Measurements from ENCODE around the gene LHFPL3. TPM values are rescaled to one million over a fixed set of nuclear protein-coding genes. Genes with fewer than 3 reads are reported as not detected.

Gene LHFPL3
- polyA plus RNA-seq, 1 of the 3 experiments (the other 2 are of a cell fraction), result not detected

DNA sequence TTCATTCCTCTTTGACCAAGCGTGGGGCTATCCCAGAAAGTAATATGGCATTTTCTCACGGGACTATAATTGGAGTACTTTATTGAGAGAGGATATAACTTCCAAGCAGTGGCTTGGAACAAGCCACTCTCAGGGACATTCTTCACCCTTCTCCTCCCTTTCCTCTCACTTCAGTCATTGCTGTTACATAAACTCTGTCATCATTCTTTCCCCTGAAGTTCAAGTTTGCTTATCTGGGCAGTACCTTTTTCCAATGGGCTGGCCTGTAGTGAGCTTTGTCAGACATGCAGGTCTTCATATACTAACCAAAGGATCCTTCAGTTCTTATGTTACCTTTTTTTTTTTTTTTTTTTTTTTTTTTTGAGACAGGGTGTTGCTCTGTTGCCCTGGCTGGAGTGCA is 626.9 kb downstream of the LHFPL3 start:
- Histone ChIP-seq H3K27me3 (ENCODE audit: insufficient read depth) (no peaks in the 10 kb centered on the region), H3K27ac (ENCODE audit: low read depth in 2 of 2, low read length in 1 of 2) (no peak overlapping the region), H3F3A (replicated peaks; ENCODE audit: insufficient read depth) (peaks cover 6% of the 10 kb centered on the region), H3K9me3 (no peaks in the 10 kb centered on the region), H3K4me2 (no peak overlapping the region), H3K79me2 (ENCODE audit: insufficient read depth) (no peaks in the 10 kb centered on the region), H2AFZ (ENCODE audit: low read depth) (no peak overlapping the region), H3K9me2 (no peaks in the 10 kb centered on the region), H3K4me3 (ENCODE audit: low read depth in 2 of 2, low read length in 1 of 2) (no peak overlapping the region), H3K36me3 (replicated peaks in 1 of 2; ENCODE audit: control insufficient read depth in 1 of 2, insufficient read depth in 2 of 2, low read length in 1 of 2) (no peaks in the 10 kb centered on the region), H4K20me1 (ENCODE audit: insufficient read depth) (no peaks in the 10 kb centered on the region), H3K9ac (no peak overlapping the region), H3K4me1 (ENCODE audit: control insufficient read depth in 1 of 2, insufficient read depth in 2 of 2, low read depth in 1 of 2, low read length in 1 of 2) (peaks cover 0 to 7% of the 10 kb centered on the region in 2 experiments; a peak in 1 of 4 replicates)
- 100% methylated on average over 2 of the region's 2 CpGs for WGBS (ENCODE audit: low lambda C conversion rate)
- no peak for DNase-seq
- TF ChIP-seq, protein P1, sequence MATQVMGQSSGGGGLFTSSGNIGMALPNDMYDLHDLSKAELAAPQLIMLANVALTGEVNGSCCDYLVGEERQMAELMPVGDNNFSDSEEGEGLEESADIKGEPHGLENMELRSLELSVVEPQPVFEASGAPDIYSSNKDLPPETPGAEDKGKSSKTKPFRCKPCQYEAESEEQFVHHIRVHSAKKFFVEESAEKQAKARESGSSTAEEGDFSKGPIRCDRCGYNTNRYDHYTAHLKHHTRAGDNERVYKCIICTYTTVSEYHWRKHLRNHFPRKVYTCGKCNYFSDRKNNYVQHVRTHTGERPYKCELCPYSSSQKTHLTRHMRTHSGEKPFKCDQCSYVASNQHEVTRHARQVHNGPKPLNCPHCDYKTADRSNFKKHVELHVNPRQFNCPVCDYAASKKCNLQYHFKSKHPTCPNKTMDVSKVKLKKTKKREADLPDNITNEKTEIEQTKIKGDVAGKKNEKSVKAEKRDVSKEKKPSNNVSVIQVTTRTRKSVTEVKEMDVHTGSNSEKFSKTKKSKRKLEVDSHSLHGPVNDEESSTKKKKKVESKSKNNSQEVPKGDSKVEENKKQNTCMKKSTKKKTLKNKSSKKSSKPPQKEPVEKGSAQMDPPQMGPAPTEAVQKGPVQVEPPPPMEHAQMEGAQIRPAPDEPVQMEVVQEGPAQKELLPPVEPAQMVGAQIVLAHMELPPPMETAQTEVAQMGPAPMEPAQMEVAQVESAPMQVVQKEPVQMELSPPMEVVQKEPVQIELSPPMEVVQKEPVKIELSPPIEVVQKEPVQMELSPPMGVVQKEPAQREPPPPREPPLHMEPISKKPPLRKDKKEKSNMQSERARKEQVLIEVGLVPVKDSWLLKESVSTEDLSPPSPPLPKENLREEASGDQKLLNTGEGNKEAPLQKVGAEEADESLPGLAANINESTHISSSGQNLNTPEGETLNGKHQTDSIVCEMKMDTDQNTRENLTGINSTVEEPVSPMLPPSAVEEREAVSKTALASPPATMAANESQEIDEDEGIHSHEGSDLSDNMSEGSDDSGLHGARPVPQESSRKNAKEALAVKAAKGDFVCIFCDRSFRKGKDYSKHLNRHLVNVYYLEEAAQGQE (IDR thresholded peaks at IDR 0.05; ENCODE audit: low read depth, low read length), result no peak
- TF ChIP-seq RCOR1 (IDR thresholded peaks at IDR 0.05; ENCODE audit: low read length) (no peak), GABPA (IDR thresholded peaks at IDR 0.05; ENCODE audit: low read depth) (no peak), ZBTB33 (IDR thresholded peaks at IDR 0.05; ENCODE audit: borderline replicate concordance, low read depth) (no peak), TEAD4 (IDR thresholded peaks at IDR 0.05; ENCODE audit: borderline replicate concordance, insufficient read depth) (no peak)
- ChIA-PET POLR2A (interaction anchor here (1.4 kb wide), 1 partner anchor 12 kb away, joined by 3 read pairs; no protein-coding TSS in a partner anchor), CTCF (interaction anchor here (1.3 kb wide), 1 partner anchor 72 kb away, joined by 4 read pairs; no protein-coding TSS in a partner anchor)

Small RNA genes lying within 50 kb of the gene (small RNA-seq; reads per million reads assigned to genes)
- gene RN7SL8P, result 0 to 0.21 (median 0) reads per million in 7 experiments

Other genes starting within 250 kb of the LHFPL3 start
- gene ORC5, start 120.6 kb upstream of the LHFPL3 start, polyA plus RNA-seq (2012; rRNA removed), result 4.1 and 4.7 TPM in 2 replicates

Data from SK-N-SH (cell line).